GM23338 (cell line): ENCODE measurements around the gene MIDN.
A peak's percentile ranks its signal among the peaks of the same experiment; 100 is the strongest.

Experiments
- CREB1 ChIP-seq: fragments of 250-450 bp; sonication (Bioruptor Pico); IDR thresholded peaks from 2 replicates; pipeline ENCODE4 v1.5.0; 2020; ENCODE audit warnings: low read depth, mild to moderate bottlenecking, moderate library complexity
- CTCF ChIP-seq, 2 experiments: fragments of 200-600 bp in 1 of 2; sonication (generic) in 1 of 2; conservative IDR thresholded peaks; 2 replicates each; pipeline versions ENCODE4 v1.5.1 to v1.6.1; 2016 to 2017; ENCODE audit warnings: antibody characterized with exemption in 2 of 2, low read depth in 2 of 2, mild to moderate bottlenecking in 2 of 2, moderate library complexity in 1 of 2
- EZH2 ChIP-seq: fragments of 200-600 bp; sonication (generic); IDR thresholded peaks from one replicate; pipeline ENCODE4 v1.8.0; 2017; ENCODE audit warnings: antibody characterized with exemption, mild to moderate bottlenecking, low read depth; ENCODE audit not compliant: unreplicated experiment
- POLR2AphosphoS5 ChIP-seq: IDR thresholded peaks from 2 replicates; pipeline ENCODE4 v1.6.1; 2016; ENCODE audit warnings: antibody characterized with exemption, low read depth
- REST ChIP-seq: IDR thresholded peaks from one replicate; pipeline ENCODE4 v1.6.1; 2018; ENCODE audit warnings: antibody characterized with exemption; ENCODE audit not compliant: unreplicated experiment
- ZNF114 ChIP-seq: fragments of 250-450 bp; sonication (Bioruptor Pico); IDR thresholded peaks from 2 replicates; pipeline ENCODE4 v1.5.0; 2020; ENCODE audit warnings: mild to moderate bottlenecking, moderate library complexity

GRCh38 chr19:1236576-1236975 is 11.8 kb upstream of the MIDN start:
- TF ChIP-seq REST: no peak
- no peak for TF ChIP-seq CTCF (conservative IDR thresholded peaks at IDR 0.05; ENCODE audit: low read depth in 2 of 2)
- TF ChIP-seq POLR2AphosphoS5: peak; percentile 24; the same call in 1 of the 2 replicates
- no peak for TF ChIP-seq EZH2
- TF ChIP-seq ZNF114 (CRISPR knock-in tag): no peak
- TF ChIP-seq CREB1 (CRISPR knock-in tag): no peak
